Trophoblast cell (in vitro differentiated cells and primary cell): Measurements from ENCODE around the gene SLC27A1.

Experiments
- DNase-seq, 2 donors: peaks; one replicate each; pipeline ENCODE4 v3.0.0-alpha.2; 2016
- H2AFZ ChIP-seq: 2 replicates; pipeline ENCODE4 v1.6.1; 2013; ENCODE audit warnings: low read length, moderate library complexity, mild to moderate bottlenecking; ENCODE audit not compliant: insufficient read depth, poor library complexity
- H2AK5ac ChIP-seq: 2 replicates; pipeline ENCODE4 v1.6.1; 2013; ENCODE audit warnings: mild to moderate bottlenecking, low read length
- H2BK120ac ChIP-seq: 2 replicates; pipeline ENCODE4 v1.6.1; 2013; ENCODE audit warnings: low read length, mild to moderate bottlenecking, moderate library complexity; ENCODE audit not compliant: insufficient read depth, poor library complexity
- H2BK12ac ChIP-seq: 2 replicates; pipeline ENCODE4 v1.6.1; 2013; ENCODE audit warnings: mild to moderate bottlenecking, low read length, moderate library complexity
- H2BK5ac ChIP-seq: 2 replicates; pipeline ENCODE4 v1.6.1; 2013; ENCODE audit warnings: low read length, low read depth, moderate library complexity, mild to moderate bottlenecking; ENCODE audit not compliant: poor library complexity
- H3K14ac ChIP-seq: 2 replicates; pipeline ENCODE4 v1.6.1; 2013; ENCODE audit warnings: mild to moderate bottlenecking, low read length
- H3K18ac ChIP-seq: 2 replicates; pipeline ENCODE4 v1.6.1; 2013; ENCODE audit warnings: mild to moderate bottlenecking, low read length
- H3K23ac ChIP-seq: 2 replicates; pipeline ENCODE4 v1.6.1; 2013; ENCODE audit warnings: low read length
- H3K27ac ChIP-seq: 2 replicates; pipeline ENCODE4 v1.5.1; 2013; ENCODE audit warnings: low read depth, mild to moderate bottlenecking, inconsistent platforms, low read length, moderate library complexity
- H3K27me3 ChIP-seq: 2 replicates; pipeline ENCODE4 v1.6.1; 2013; ENCODE audit warnings: inconsistent platforms, mild to moderate bottlenecking, low read length, moderate library complexity; ENCODE audit not compliant: insufficient read depth
- H3K36me3 ChIP-seq, 2 experiments: 1 replicate in 1 of 2; 2 replicates in 1 of 2; pipeline ENCODE4 v1.6.1; 2013; ENCODE audit warnings: low read length in 2 of 2, mild to moderate bottlenecking in 2 of 2, moderate library complexity in 1 of 2; ENCODE audit not compliant: insufficient read depth in 2 of 2, control insufficient read depth in 1 of 2
- H3K4ac ChIP-seq: 2 replicates; pipeline ENCODE4 v1.6.1; 2013; ENCODE audit warnings: low read depth, mild to moderate bottlenecking, low read length, moderate library complexity
- H3K4me1 ChIP-seq, 2 experiments: 1 replicate in 1 of 2; 2 replicates in 1 of 2; pipeline ENCODE4 v1.6.1; 2013; ENCODE audit warnings: low read length in 2 of 2, mild to moderate bottlenecking in 2 of 2, moderate library complexity in 1 of 2; ENCODE audit not compliant: insufficient read depth in 2 of 2, control insufficient read depth in 1 of 2
- H3K4me2 ChIP-seq: 2 replicates; pipeline ENCODE4 v1.6.1; 2013; ENCODE audit warnings: inconsistent platforms, mild to moderate bottlenecking, low read length, moderate library complexity
- H3K4me3 ChIP-seq: 2 replicates; pipeline ENCODE4 v1.5.1; 2013; ENCODE audit warnings: mild to moderate bottlenecking, low read depth, low read length, inconsistent platforms
- H3K79me1 ChIP-seq: one replicate; pipeline ENCODE4 v1.6.1; 2013; ENCODE audit warnings: low read length
- H3K79me2 ChIP-seq: 2 replicates; pipeline ENCODE4 v1.6.1; 2013; ENCODE audit warnings: low read length, mild to moderate bottlenecking; ENCODE audit not compliant: control insufficient read depth, insufficient read depth, poor library complexity
- H3K9ac ChIP-seq: 2 replicates; pipeline ENCODE4 v1.6.1; 2013; ENCODE audit warnings: mild to moderate bottlenecking, low read length
- H3K9me3 ChIP-seq: 2 replicates; pipeline ENCODE4 v1.6.1; 2013; ENCODE audit warnings: low read depth, mild to moderate bottlenecking, control low read depth, inconsistent platforms, low read length; ENCODE audit not compliant: insufficient read depth
- H4K12ac ChIP-seq: 2 replicates; pipeline ENCODE4 v1.6.1; 2013; ENCODE audit warnings: low read depth, mild to moderate bottlenecking, low read length, moderate library complexity
- H4K8ac ChIP-seq: 2 replicates; pipeline ENCODE4 v1.6.1; 2013; ENCODE audit warnings: low read depth, mild to moderate bottlenecking, low read length, moderate library complexity
- H4K91ac ChIP-seq: one replicate; pipeline ENCODE4 v1.6.1; 2013; ENCODE audit warnings: low read depth, mild to moderate bottlenecking, low read length, moderate library complexity
- WGBS: extraction: QIAGEN DNeasy Blood & Tissue Kit; methylation state at CpG from one replicate; pipeline ENCODE4 v1.1.7; 2013; ENCODE audit warnings: missing lambda C conversion rate; ENCODE audit not compliant: insufficient read length, insufficient coverage; ENCODE audit errors: extremely low coverage; 5-methylcytosine and 5-hydroxymethylcytosine counted together

SLC27A1 gene

DNA sequence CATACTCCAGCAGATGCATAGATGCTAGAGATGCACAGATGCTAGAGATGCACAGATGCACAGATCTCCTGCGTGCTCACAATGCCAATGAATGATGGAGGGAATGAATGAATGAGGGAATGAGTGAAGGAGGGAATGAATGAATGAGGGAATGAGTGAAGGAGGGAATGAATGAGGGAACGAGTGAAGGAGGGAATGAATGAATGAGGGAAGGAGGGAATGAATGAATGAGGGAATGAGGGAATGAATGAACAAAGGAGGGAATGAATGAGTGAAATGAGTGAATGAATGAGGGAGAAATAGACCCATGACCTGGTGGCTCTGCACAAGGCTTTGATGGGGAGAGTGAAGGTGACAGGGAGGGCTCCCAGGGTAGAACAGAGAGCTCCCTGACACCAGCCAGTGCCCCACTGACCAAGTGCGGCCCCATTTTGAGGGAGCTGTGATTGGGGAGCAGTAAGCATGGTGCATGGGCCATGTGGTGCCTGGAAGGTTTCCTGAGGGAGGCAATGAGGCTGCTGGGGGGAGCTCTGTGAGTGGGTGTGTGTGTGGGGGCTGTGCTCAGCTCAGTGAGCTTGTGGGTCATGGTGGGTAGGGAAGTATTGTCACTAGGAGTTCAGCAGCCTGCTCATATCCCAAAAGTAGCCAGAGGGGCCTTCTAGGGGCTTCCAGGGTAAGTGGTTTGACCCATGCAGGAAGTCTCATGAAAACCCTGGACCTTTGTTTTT, 12.7 kb downstream of the SLC27A1 start:
- no peak overlapping the region for H4K8ac ChIP-seq
- H2BK12ac ChIP-seq: no peak overlapping the region
- 100% methylated on average over 1 of the region's 3 CpGs for WGBS
- no peaks in the 10 kb centered on the region for H3K27me3 ChIP-seq
- H4K12ac ChIP-seq: no peak overlapping the region
- no peak for DNase-seq
- no peak overlapping the region for H3K4me3 ChIP-seq
- no peaks in the 10 kb centered on the region for H3K79me2 ChIP-seq
- H2AK5ac ChIP-seq: no peak overlapping the region
- H3K27ac ChIP-seq: no peak overlapping the region
- H3K36me3 ChIP-seq: no peaks in the 10 kb centered on the region
- no peak overlapping the region for H2BK5ac ChIP-seq
- H3K4ac ChIP-seq: no peak overlapping the region
- H3K14ac ChIP-seq: no peak overlapping the region
- H3K9me3 ChIP-seq: peaks cover 2% of the 10 kb centered on the region
- no peak overlapping the region for H3K18ac ChIP-seq
- no peaks in the 10 kb centered on the region for H3K4me1 ChIP-seq
- H2BK120ac ChIP-seq: no peak overlapping the region
- H3K23ac ChIP-seq: no peak overlapping the region
- no peaks in the 10 kb centered on the region for H3K79me1 ChIP-seq
- H3K4me2 ChIP-seq: no peak overlapping the region
- no peak overlapping the region for H4K91ac ChIP-seq
- no peak overlapping the region for H2AFZ ChIP-seq
- H3K9ac ChIP-seq: no peak overlapping the region

DNA sequence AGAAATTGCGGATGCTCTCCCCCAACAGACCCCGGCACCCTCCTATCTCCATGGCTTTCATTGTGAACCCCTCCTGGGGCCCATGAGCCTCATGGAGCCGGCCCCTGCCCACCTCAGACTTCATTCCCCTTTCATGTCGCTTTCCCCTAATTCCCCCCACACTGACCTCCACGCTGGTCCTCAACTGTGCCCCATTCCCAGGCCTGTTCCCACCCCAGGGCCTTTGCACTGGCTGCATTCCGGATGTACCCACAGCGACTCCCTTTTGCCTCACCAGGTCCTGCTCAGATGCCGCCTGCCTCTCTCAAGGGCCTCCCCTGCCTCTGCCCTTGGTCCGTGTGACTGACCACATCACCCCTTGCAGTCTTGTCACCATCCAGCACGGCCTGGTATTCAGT, 13.3 kb downstream of the SLC27A1 start:
- Histone ChIP-seq H3K9ac (no peak overlapping the region), H2BK120ac (no peak overlapping the region), H4K91ac (no peak overlapping the region), H4K12ac (no peak overlapping the region), H3K79me2 (no peaks in the 10 kb centered on the region), H3K9me3 (peaks cover 2% of the 10 kb centered on the region), H3K36me3 (no peaks in the 10 kb centered on the region), H3K4me3 (no peak overlapping the region), H3K27ac (no peak overlapping the region), H3K18ac (no peak overlapping the region), H3K79me1 (no peaks in the 10 kb centered on the region), H4K8ac (no peak overlapping the region), H2BK12ac (no peak overlapping the region), H3K23ac (no peak overlapping the region), H3K4ac (no peak overlapping the region), H3K4me2 (no peak overlapping the region), H3K4me1 (peaks cover 4% of the 10 kb centered on the region in 2 experiments), H2AFZ (no peak overlapping the region), H2AK5ac (no peak overlapping the region), H3K27me3 (no peaks in the 10 kb centered on the region), H2BK5ac (no peak overlapping the region), H3K14ac (no peak overlapping the region)
- WGBS: no CpG with 5 or more reads among the region's 10 CpGs
- DNase-seq: no peak

DNA sequence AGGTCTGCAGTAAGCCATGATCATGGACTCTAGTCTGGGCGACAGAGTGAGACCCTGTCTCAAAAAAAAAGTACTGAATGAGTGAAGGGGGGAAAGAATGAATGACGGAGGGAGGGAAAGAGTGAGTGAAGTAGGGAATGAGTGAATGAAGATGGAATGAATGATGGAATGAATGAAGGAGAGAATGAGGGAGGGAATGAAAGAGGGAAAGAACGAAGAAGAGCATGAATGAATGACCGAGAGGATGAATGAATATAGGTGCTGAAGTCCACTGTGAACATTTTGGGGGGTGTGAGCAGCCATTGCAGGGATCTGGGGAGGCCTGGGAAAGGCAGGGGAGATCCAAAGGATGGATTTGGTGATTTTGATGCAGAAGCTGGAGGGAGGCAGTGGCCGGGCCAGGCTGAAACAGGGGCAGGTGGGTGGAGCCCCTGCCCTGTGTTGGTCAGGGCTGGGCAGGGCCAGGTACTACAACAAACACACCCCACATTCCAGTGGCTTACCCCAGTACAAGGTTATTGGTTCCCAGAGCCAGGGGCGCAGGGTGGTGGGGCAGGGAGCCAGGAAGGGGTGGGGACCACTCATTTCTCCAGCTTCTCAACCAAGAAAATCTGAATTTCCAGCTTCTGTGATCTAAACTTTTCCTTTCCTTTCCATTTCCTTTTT, 14.3 kb downstream of the SLC27A1 start:
- Histone ChIP-seq H3K14ac (no peak overlapping the region), H2BK12ac (no peak overlapping the region), H4K91ac (no peak overlapping the region), H3K4me2 (no peak overlapping the region), H4K8ac (no peak overlapping the region), H3K18ac (no peak overlapping the region), H3K9me3 (peaks cover 2% of the 10 kb centered on the region), H3K27me3 (no peaks in the 10 kb centered on the region), H3K4me3 (no peak overlapping the region), H2BK120ac (no peak overlapping the region), H3K27ac (no peak overlapping the region), H2BK5ac (no peak overlapping the region), H3K4ac (no peak overlapping the region), H3K9ac (no peak overlapping the region), H3K79me2 (no peaks in the 10 kb centered on the region), H3K4me1 (peaks cover 10 to 11% of the 10 kb centered on the region in 2 experiments), H3K23ac (no peak overlapping the region), H4K12ac (no peak overlapping the region), H3K79me1 (no peaks in the 10 kb centered on the region), H2AFZ (no peak overlapping the region), H2AK5ac (no peak overlapping the region), H3K36me3 (no peaks in the 10 kb centered on the region)
- no peak for DNase-seq
- 100% methylated on average over 2 of the region's 6 CpGs for whole genome bisulfite sequencing

DNA sequence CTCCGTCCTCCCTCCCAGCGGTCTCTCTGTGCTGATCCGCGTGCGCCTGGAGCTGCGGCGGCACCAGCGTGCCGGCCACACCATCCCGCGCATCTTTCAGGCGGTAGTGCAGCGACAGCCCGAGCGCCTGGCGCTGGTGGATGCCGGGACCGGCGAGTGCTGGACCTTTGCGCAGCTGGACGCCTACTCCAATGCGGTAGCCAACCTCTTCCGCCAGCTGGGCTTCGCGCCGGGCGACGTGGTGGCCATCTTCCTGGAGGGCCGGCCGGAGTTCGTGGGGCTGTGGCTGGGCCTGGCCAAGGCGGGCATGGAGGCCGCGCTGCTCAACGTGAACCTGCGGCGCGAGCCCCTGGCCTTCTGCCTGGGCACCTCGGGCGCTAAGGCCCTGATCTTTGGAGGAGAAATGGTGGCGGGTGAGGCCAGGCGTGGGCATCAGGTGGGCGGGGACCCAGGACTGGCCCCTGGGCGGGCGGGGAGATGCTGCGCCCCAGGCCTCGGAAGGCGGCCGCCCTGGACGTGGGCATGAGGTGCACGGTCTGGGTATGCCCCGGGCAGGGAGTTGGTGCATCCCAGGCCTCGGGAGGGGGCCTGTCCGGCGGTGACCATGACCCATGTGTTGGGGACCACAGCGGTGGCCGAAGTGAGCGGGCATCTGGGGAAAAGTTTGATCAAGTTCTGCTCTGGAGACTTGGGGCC, 16.4 kb downstream of the SLC27A1 start:
- Histone ChIP-seq H4K12ac (no peak overlapping the region), H3K4ac (no peak overlapping the region), H3K14ac (no peak overlapping the region), H2AFZ (no peak overlapping the region), H3K36me3 (no peaks in the 10 kb centered on the region), H3K4me1 (peaks cover 10 to 11% of the 10 kb centered on the region in 2 experiments), H2BK12ac (no peak overlapping the region), H3K4me2 (no peak overlapping the region), H3K18ac (no peak overlapping the region), H4K8ac (no peak overlapping the region), H3K4me3 (no peak overlapping the region), H2BK5ac (no peak overlapping the region), H3K79me1 (no peaks in the 10 kb centered on the region), H2AK5ac (no peak overlapping the region), H2BK120ac (no peak overlapping the region), H3K27ac (no peak overlapping the region), H3K9ac (no peak overlapping the region), H3K9me3 (peaks cover 2% of the 10 kb centered on the region), H3K23ac (no peak overlapping the region), H3K27me3 (no peaks in the 10 kb centered on the region), H4K91ac (no peak overlapping the region), H3K79me2 (no peaks in the 10 kb centered on the region)
- no peak for DNase-seq
- no CpG with 5 or more reads among the region's 58 CpGs for WGBS
